Tibial artery (tissue), 4 donors: ENCODE data around the gene LRRTM4.

Source experiments
- DNase-seq, 2 donors: peaks; one replicate each; pipeline ENCODE4 v3.0.0-alpha.2; 2019
- H3K27ac ChIP-seq, 2 donors: fragments of 200-600 bp; sonication (generic) in 1 of 2; 1 replicate in 1 of 2; 2 replicates in 1 of 2; pipeline ENCODE4 v1.5.1; 2018 to 2019; ENCODE audit warnings: mild to moderate bottlenecking in 1 of 2
- H3K27me3 ChIP-seq, 2 donors: fragments of 200-600 bp; sonication (generic) in 1 of 2; one replicate each; pipeline versions ENCODE4 v1.5.1 to v1.6.0; 2016 to 2019
- H3K36me3 ChIP-seq, 3 donors: fragments of 200-600 bp; sonication (generic) in 2 of 3; one replicate each; pipeline ENCODE4 v1.5.1; 2016 to 2019; ENCODE audit warnings: mild to moderate bottlenecking in 2 of 3
- H3K4me1 ChIP-seq, 4 donors: fragments of 200-600 bp; sonication (generic) in 2 of 4; 1 replicate in 3 of 4; 2 replicates in 1 of 4; pipeline ENCODE4 v1.5.1; 2016 to 2019
- H3K4me3 ChIP-seq, 2 donors: fragments of 200-600 bp; sonication (generic) in 1 of 2; 1 replicate in 1 of 2; 2 replicates in 1 of 2; pipeline ENCODE4 v1.5.1; 2018 to 2019; ENCODE audit warnings: mild to moderate bottlenecking in 2 of 2
- H3K9me3 ChIP-seq, 3 donors: fragments of 200-600 bp; sonication (generic) in 1 of 3; one replicate each; pipeline ENCODE4 v1.5.1; 2016 to 2019
- CTCF ChIP-seq, 2 experiments: fragments of 200-600 bp in 1 of 2; fragments of 450-650 bp in 1 of 2; IDR thresholded peaks; one replicate each; pipeline ENCODE4 v1.5.1; 2017 to 2019; ENCODE audit warnings: antibody characterized with exemption in 2 of 2, mild to moderate bottlenecking in 1 of 2, moderate library complexity in 1 of 2
- intact Hi-C: fragments of 100-400 bp; cut with DNase I; formaldehyde crosslinking; loops from one replicate; pipeline ENCODE4 v1.15.0; 2023; ENCODE audit warnings: low total_unique reads

The LRRTM4 gene

GRCh38 chr2:77428946-77429345 lies 93.2 kb downstream of the LRRTM4 start:
- no peak overlapping the region for H3K4me3 ChIP-seq
- H3K27ac ChIP-seq: no peak overlapping the region
- no peaks in the 10 kb centered on the region for H3K9me3 ChIP-seq
- DNase-seq: no peak
- H3K36me3 ChIP-seq: no peaks in the 10 kb centered on the region
- intact Hi-C loops: no loop called here
- H3K27me3 ChIP-seq: no peaks in the 10 kb centered on the region
- H3K4me1 ChIP-seq: no peaks in the 10 kb centered on the region
- no peak for TF ChIP-seq CTCF (IDR thresholded peaks at IDR 0.05)

- no peaks in the 10 kb centered on the region for H3K27me3 ChIP-seq
- H3K36me3 ChIP-seq: no peaks in the 10 kb centered on the region
- no peak overlapping the region for H3K27ac ChIP-seq
- intact Hi-C loops: no loop called here
- DNase-seq: no peak
- no peak overlapping the region for H3K4me3 ChIP-seq
- no peak for TF ChIP-seq CTCF (IDR thresholded peaks at IDR 0.05)
- H3K4me1 ChIP-seq: no peaks in the 10 kb centered on the region
- H3K9me3 ChIP-seq: no peaks in the 10 kb centered on the region
Measured at GRCh38 chr2:77421971-77422370, 100.2 kb downstream of the LRRTM4 start.

GRCh38 chr2:77418537-77418936 lies 103.6 kb downstream of the LRRTM4 start:
- H3K4me3 ChIP-seq: no peak overlapping the region
- no peak for TF ChIP-seq CTCF (IDR thresholded peaks at IDR 0.05)
- H3K4me1 ChIP-seq: no peaks in the 10 kb centered on the region
- no peaks in the 10 kb centered on the region for H3K27me3 ChIP-seq
- DNase-seq: no peak
- intact Hi-C loops: no loop called here
- H3K9me3 ChIP-seq: no peaks in the 10 kb centered on the region
- no peak overlapping the region for H3K27ac ChIP-seq
- H3K36me3 ChIP-seq: no peaks in the 10 kb centered on the region

GRCh38 chr2:77404189-77404588 lies 118.0 kb downstream of the LRRTM4 start:
- intact Hi-C loops: no loop called here
- H3K27ac ChIP-seq: no peak overlapping the region
- no peak overlapping the region for H3K4me3 ChIP-seq
- H3K27me3 ChIP-seq: no peaks in the 10 kb centered on the region
- no peaks in the 10 kb centered on the region for H3K9me3 ChIP-seq
- no peaks in the 10 kb centered on the region for H3K36me3 ChIP-seq
- no peak for DNase-seq
- H3K4me1 ChIP-seq: no peaks in the 10 kb centered on the region
- no peak for TF ChIP-seq CTCF (IDR thresholded peaks at IDR 0.05)

GRCh38 chr2:77398970-77399600 lies 123.1 kb downstream of the LRRTM4 start:
- TF ChIP-seq CTCF (IDR thresholded peaks at IDR 0.05): no peak
- Histone ChIP-seq H3K36me3 (no peaks in the 10 kb centered on the region), H3K4me1 (no peaks in the 10 kb centered on the region), H3K27me3 (no peaks in the 10 kb centered on the region), H3K4me3 (no peak overlapping the region), H3K27ac (no peak overlapping the region), H3K9me3 (no peaks in the 10 kb centered on the region)
- DNase-seq: no peak
- intact Hi-C loops: no loop called here

GRCh38 chr2:77397763-77398162 lies 124.4 kb downstream of the LRRTM4 start:
- TF ChIP-seq CTCF (IDR thresholded peaks at IDR 0.05): no peak
- no peak for DNase-seq
- Histone ChIP-seq H3K4me3 (no peak overlapping the region), H3K4me1 (no peaks in the 10 kb centered on the region), H3K36me3 (no peaks in the 10 kb centered on the region), H3K27ac (no peak overlapping the region), H3K9me3 (no peaks in the 10 kb centered on the region), H3K27me3 (no peaks in the 10 kb centered on the region)
- intact Hi-C loops: no loop called here
